Heart left ventricle (tissue), 11 donors: Measurements from ENCODE around the gene TRIP6. TPM values are rescaled to one million over a fixed set of nuclear protein-coding genes. Genes with fewer than 3 reads are reported as not detected.

Experiments
- microRNA-seq, 4 donors: library from miRNA; unstranded; fragments of <30 nt; microRNA quantifications; one replicate each; pipeline versions ENCODE4 to v1.2.0, GENCODE V29; 2017 to 2020
- polyA plus RNA-seq, 2 donors: library from polyadenylated mRNA; stranded (reverse); fragments of 200-250 nt; gene quantifications; one replicate each; pipeline ENCODE4 v1.2.3, GENCODE V29; 2013
- total RNA-seq, 9 donors: library from RNA; depleted of rRNA in 2 of 9; stranded (reverse); fragments of >200 nt in 2 of 9; fragmentation: NEBNext Ultra II Directional in 3 of 9; extraction: Animal tissue kit (Norgen Biotek cat#: 25700) in 3 of 9; gene quantifications; one replicate each; pipeline versions ENCODE4 v1.1.0 to v1.2.4, GENCODE V29; 2016 to 2023
- donor health status: ischemic (EF 13 %, LVEDD 7.1; RV severe dilation, severe dysfunction).
- donor health status: healthy with polysubstance abuse.
- donor health status: DM: no; HTN: yes; CAD: no.
- donor health status: DM: no; HTN: no; CAD: no.
- donor health status: ischemic (EF 25% LVEDD 5.7; RV mildly dilated, moderate dysfunction).
- donor health status: healthy.
- donor health status: DM: yes; HTN: yes; CAD: no.
- donor health status: PGD.
- donor health status: nonischemic (EF 23%, LVEDD 6.1; RV moderate dilation, normal function).

TRIP6 gene
- total and polyA plus RNA-seq, 11 donors, result 9.2 to 37.3 (median 17.1) TPM

Small RNAs within 50 kb of the gene (microRNA-seq; reads per million reads assigned to microRNA genes)
- gene MIR6875, result 0 to 0.26 (median 0.10) reads per million in 4 donors

Other genes with a start within 250 kb of the TRIP6 start
- under 1 TPM in 4 of 9 donors, not detected in 5; 0.15 to 0.59 (median 0.45) TPM for gene TFR2, start 225.8 kb upstream of the TRIP6 start, total RNA-seq
- gene TFR2, start 225.8 kb upstream of the TRIP6 start, polyA plus RNA-seq, result under 1 TPM; 0.08 to 0.37 TPM
- not detected for gene ACTL6B, start 210.9 kb upstream of the TRIP6 start, total RNA-seq
- not detected for gene ACTL6B, start 210.9 kb upstream of the TRIP6 start, polyA plus RNA-seq
- 100 to 1,000 TPM in 7 of 9 donors, 10 to 100 TPM in 2; 94.8 to 188 (median 122) TPM for gene GNB2, start 193.6 kb upstream of the TRIP6 start, total RNA-seq
- 100 to 1,000 TPM in 1 of 2 donors, 10 to 100 TPM in 1; 48.0 to 199 TPM for gene GNB2, start 193.6 kb upstream of the TRIP6 start, polyA plus RNA-seq
- 10 to 100 TPM; 14.1 to 31.7 (median 23.2) TPM for gene GIGYF1, start 173.1 kb upstream of the TRIP6 start, total RNA-seq
- gene GIGYF1, start 173.1 kb upstream of the TRIP6 start, polyA plus RNA-seq, result 10 to 100 TPM; 12.9 to 23.8 TPM
- 10 to 100 TPM; 24.1 to 41.3 (median 28.9) TPM for gene POP7, start 161.3 kb upstream of the TRIP6 start, total RNA-seq
- 10 to 100 TPM; 42.1 to 62.4 TPM for gene POP7, start 161.3 kb upstream of the TRIP6 start, polyA plus RNA-seq
- not detected for gene EPO, start 146.9 kb upstream of the TRIP6 start, total RNA-seq
- gene EPO, start 146.9 kb upstream of the TRIP6 start, polyA plus RNA-seq, result not detected
- not detected for gene ZAN, start 133.8 kb upstream of the TRIP6 start, total RNA-seq
- not detected for gene ZAN, start 133.8 kb upstream of the TRIP6 start, polyA plus RNA-seq
- gene EPHB4, start 39.9 kb upstream of the TRIP6 start, total RNA-seq, result 10 to 100 TPM; 18.0 to 76.2 (median 21.4) TPM
- 10 to 100 TPM; 10.7 to 35.2 TPM for gene EPHB4, start 39.9 kb upstream of the TRIP6 start, polyA plus RNA-seq
- gene SLC12A9, start 14.7 kb upstream of the TRIP6 start, total RNA-seq, result 10 to 100 TPM in 1 of 9 donors, 1 to 10 TPM in 8; 4.6 to 23.6 (median 7.0) TPM
- 10 to 100 TPM in 1 of 2 donors, 1 to 10 TPM in 1; 6.4 to 10.5 TPM for gene SLC12A9, start 14.7 kb upstream of the TRIP6 start, polyA plus RNA-seq
- gene SRRT, start 7.7 kb downstream of the TRIP6 start, total RNA-seq, result 10 to 100 TPM; 31.0 to 62.2 (median 49.5) TPM
- 10 to 100 TPM; 38.0 to 49.7 TPM for gene SRRT, start 7.7 kb downstream of the TRIP6 start, polyA plus RNA-seq
- 1 to 10 TPM; 1.0 to 3.4 (median 1.6) TPM for gene UFSP1, start 22.3 kb downstream of the TRIP6 start, total RNA-seq
- 1 to 10 TPM; 3.4 TPM for gene UFSP1, start 22.3 kb downstream of the TRIP6 start, polyA plus RNA-seq
- 1 to 10 TPM in 4 of 9 donors, under 1 TPM in 5; 0.44 to 2.1 (median 0.78) TPM for gene ACHE, start 28.5 kb downstream of the TRIP6 start, total RNA-seq
- gene ACHE, start 28.5 kb downstream of the TRIP6 start, polyA plus RNA-seq, result under 1 TPM; 0.58 to 0.69 TPM
- 1 to 10 TPM in 3 of 9 donors, under 1 TPM in 6; 0.16 to 1.4 (median 0.45) TPM for gene MUC3A, start 82.1 kb downstream of the TRIP6 start, total RNA-seq
- gene MUC3A, start 82.1 kb downstream of the TRIP6 start, polyA plus RNA-seq, result 1 to 10 TPM in 1 of 2 donors, under 1 TPM in 1; 0.25 to 1.8 TPM
- under 1 TPM in 2 of 9 donors, not detected in 7; 0.02 TPM for gene MUC12, start 102.2 kb downstream of the TRIP6 start, total RNA-seq
- under 1 TPM; 0.19 to 0.23 TPM for gene MUC12, start 102.2 kb downstream of the TRIP6 start, polyA plus RNA-seq
- gene MUC17, start 152.7 kb downstream of the TRIP6 start, total RNA-seq, result not detected
- not detected for gene MUC17, start 152.7 kb downstream of the TRIP6 start, polyA plus RNA-seq
- gene TRIM56, start 218.1 kb downstream of the TRIP6 start, total RNA-seq, result 10 to 100 TPM in 8 of 9 donors, 1 to 10 TPM in 1; 7.9 to 37.4 (median 14.7) TPM
- gene TRIM56, start 218.1 kb downstream of the TRIP6 start, polyA plus RNA-seq, result 10 to 100 TPM; 10.7 to 12.7 TPM